CD4-positive, alpha-beta T cell treated with Interleukin-4 for 1 hour (primary cell): ENCODE measurements around the gene PROZ.

Source experiments
- DNase-seq, 2 donors: peaks; one replicate each; pipeline ENCODE4 v3.0.0-alpha.2; 2020 to 2022

PROZ gene

GRCh38 chr13:113179374-113180230 is 21.2 kb downstream of the PROZ start:
- peak in 1 of 2 donors; percentile 41 for DNase-seq

GRCh38 chr13:113182046-113182445 is 23.6 kb downstream of the PROZ start:
- DNase-seq = no peak

- DNase-seq = no peak
These were observed 25.1 kb downstream of the PROZ start for GRCh38 chr13:113183450-113184129.

GRCh38 chr13:113184568-113185440 is 26.4 kb downstream of the PROZ start:
- DNase-seq = peak in 1 of 2 donors; percentile 45

GRCh38 chr13:113186061-113186900 is 27.8 kb downstream of the PROZ start:
- peak; percentile 42 to 48 for DNase-seq

- peak in 1 of 2 donors; percentile 69 for DNase-seq
These were observed 28.8 kb downstream of the PROZ start for GRCh38 chr13:113187263-113187669.

GRCh38 chr13:113187883-113188665 is 29.6 kb downstream of the PROZ start:
- no peak for DNase-seq

GRCh38 chr13:113190181-113190580 is 31.7 kb downstream of the PROZ start:
- no peak for DNase-seq

- no peak for DNase-seq
These were observed 33.8 kb downstream of the PROZ start for GRCh38 chr13:113192279-113192678.

- DNase-seq = no peak
These were observed 34.5 kb downstream of the PROZ start for GRCh38 chr13:113192902-113193301.

GRCh38 chr13:113195360-113195759 is 36.9 kb downstream of the PROZ start:
- no peak for DNase-seq

GRCh38 chr13:113196970-113197737 is 38.7 kb downstream of the PROZ start:
- DNase-seq = no peak

GRCh38 chr13:113201815-113202214 is 43.4 kb downstream of the PROZ start:
- no peak for DNase-seq

- no peak for DNase-seq
These were observed 44.5 kb downstream of the PROZ start for GRCh38 chr13:113202912-113203311.

GRCh38 chr13:113203507-113204377 is 45.3 kb downstream of the PROZ start:
- DNase-seq = no peak

GRCh38 chr13:113204378-113204734 is 45.9 kb downstream of the PROZ start:
- no peak for DNase-seq

- DNase-seq = no peak
These were observed 47.0 kb downstream of the PROZ start for GRCh38 chr13:113205428-113205931.

- DNase-seq = no peak
These were observed 49.0 kb downstream of the PROZ start for GRCh38 chr13:113207460-113207859.

GRCh38 chr13:113207890-113208420 is 49.5 kb downstream of the PROZ start:
- DNase-seq = no peak
